SKM-1 (cell line): ENCODE results near the gene WFDC1.

Experiments
- DNase-seq: peaks from one replicate; lab custom pipeline; 2025; ENCODE audit not compliant: unreplicated experiment; lab: John Stamatoyannopoulos, UW

WFDC1 gene

GRCh38 chr16:84302111-84302954 lies 7.7 kb downstream of the WFDC1 start:
- no peak for DNase-seq

GRCh38 chr16:84303023-84303422 lies 8.3 kb downstream of the WFDC1 start:
- DNase-seq: no peak

- DNase-seq: no peak
Observed at GRCh38 chr16:84303516-84303915, 8.8 kb downstream of the WFDC1 start.

GRCh38 chr16:84306564-84306963 lies 11.9 kb downstream of the WFDC1 start:
- DNase-seq: no peak

GRCh38 chr16:84307209-84307954 lies 12.7 kb downstream of the WFDC1 start:
- no peak for DNase-seq

GRCh38 chr16:84308120-84308519 lies 13.4 kb downstream of the WFDC1 start:
- DNase-seq: no peak

GRCh38 chr16:84310642-84311041 lies 16.0 kb downstream of the WFDC1 start:
- no peak for DNase-seq

GRCh38 chr16:84312783-84313382 lies 18.2 kb downstream of the WFDC1 start:
- no peak for DNase-seq

- no peak for DNase-seq
Observed at GRCh38 chr16:84313921-84314320, 19.2 kb downstream of the WFDC1 start.

- no peak for DNase-seq
Observed at GRCh38 chr16:84314373-84314772, 19.7 kb downstream of the WFDC1 start.

- no peak for DNase-seq
Observed at GRCh38 chr16:84314814-84315213, 20.1 kb downstream of the WFDC1 start.

- DNase-seq: no peak
Observed at GRCh38 chr16:84315422-84315821, 20.7 kb downstream of the WFDC1 start.

GRCh38 chr16:84318091-84318975 lies 23.7 kb downstream of the WFDC1 start:
- DNase-seq: no peak

- no peak for DNase-seq
Observed at GRCh38 chr16:84319146-84319760, 24.6 kb downstream of the WFDC1 start.

GRCh38 chr16:84320511-84320910 lies 25.8 kb downstream of the WFDC1 start:
- no peak for DNase-seq

- DNase-seq: no peak
Observed at GRCh38 chr16:84321932-84322331, 27.3 kb downstream of the WFDC1 start.

- no peak for DNase-seq
Observed at GRCh38 chr16:84322749-84323148, 28.1 kb downstream of the WFDC1 start.

GRCh38 chr16:84323606-84324005 lies 28.9 kb downstream of the WFDC1 start:
- peak; percentile 43 for DNase-seq

- no peak for DNase-seq
Observed at GRCh38 chr16:84324434-84325262, 30.0 kb downstream of the WFDC1 start.

GRCh38 chr16:84326545-84326944 lies 31.9 kb downstream of the WFDC1 start:
- no peak for DNase-seq
